ENCODE data around the gene TNS4. TPM values are rescaled to one million over a fixed set of nuclear protein-coding genes. Genes with fewer than 3 reads are reported as not detected.

Gene TNS4
- total RNA-seq, 1 experiment from 2014 or later: not detected

DNA sequence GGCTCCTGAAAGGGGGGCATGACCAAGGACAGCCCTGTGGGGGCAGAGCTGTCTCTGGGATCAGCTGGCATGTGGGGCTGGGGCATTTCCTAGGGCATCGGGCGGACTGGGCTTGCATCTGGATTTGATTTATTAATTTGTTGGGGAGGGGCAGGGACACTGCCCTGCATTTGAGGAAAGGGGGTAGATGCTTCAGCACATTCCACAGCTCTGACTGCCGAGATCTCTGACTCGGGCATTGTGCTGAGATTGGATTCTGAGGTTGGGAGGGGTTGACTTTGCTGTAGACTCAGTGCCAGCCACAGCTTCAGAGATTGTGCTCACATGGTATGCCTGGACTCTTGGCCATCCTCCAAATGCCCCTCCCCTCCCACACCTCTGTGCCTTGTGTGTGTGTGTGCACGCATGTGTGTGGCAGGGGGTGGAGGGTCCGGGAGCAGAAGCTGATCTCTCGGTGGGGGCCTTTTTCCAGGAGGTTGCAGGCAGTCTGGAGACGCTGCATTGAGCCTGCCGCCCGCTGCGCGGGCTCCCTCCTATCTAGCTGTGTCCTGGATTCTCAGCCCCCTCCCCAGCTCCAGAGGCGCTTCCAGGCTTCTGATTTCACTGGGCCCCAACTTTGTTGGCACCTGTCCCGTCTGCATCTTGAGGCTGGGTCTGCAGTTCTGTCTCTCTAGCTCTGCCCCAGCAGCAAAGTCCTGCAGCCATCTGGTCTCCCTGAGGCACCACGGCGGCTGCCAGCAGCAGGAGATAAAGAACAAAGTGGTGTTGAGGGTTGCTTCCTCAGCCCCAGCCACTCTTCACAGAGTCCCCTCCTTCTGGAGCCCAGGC lies 43.2 kb downstream of the TNS4 start:
- DNase-seq (ENCODE audit: low read depth): no peak

GRCh38 chr17:40457369-40457768 lies 44.1 kb downstream of the TNS4 start:
- no peak for DNase-seq (ENCODE audit: low read depth)

GRCh38 chr17:40456396-40456951 lies 44.9 kb downstream of the TNS4 start:
- no peak for DNase-seq (ENCODE audit: low read depth)

DNA sequence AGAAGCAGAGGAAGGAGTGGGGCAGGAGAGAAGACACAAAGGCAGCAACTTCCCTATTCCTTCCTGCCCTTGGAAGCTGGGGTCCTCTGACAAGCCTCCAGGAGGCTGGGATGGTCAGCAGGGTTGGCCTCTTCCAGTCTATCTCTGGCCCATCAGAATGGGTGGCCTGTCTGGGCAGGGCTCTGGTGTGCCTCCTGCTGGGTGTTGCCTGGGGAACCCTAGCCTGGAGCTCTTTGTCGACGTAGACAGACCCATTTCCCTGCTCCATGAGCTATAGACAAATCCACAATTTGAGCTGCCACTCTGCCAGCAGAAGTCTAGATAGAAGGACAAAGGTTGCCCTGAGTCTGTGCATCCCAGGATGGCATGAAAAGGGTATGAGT lies 46.8 kb downstream of the TNS4 start:
- no peak for DNase-seq (ENCODE audit: low read depth)

DNA sequence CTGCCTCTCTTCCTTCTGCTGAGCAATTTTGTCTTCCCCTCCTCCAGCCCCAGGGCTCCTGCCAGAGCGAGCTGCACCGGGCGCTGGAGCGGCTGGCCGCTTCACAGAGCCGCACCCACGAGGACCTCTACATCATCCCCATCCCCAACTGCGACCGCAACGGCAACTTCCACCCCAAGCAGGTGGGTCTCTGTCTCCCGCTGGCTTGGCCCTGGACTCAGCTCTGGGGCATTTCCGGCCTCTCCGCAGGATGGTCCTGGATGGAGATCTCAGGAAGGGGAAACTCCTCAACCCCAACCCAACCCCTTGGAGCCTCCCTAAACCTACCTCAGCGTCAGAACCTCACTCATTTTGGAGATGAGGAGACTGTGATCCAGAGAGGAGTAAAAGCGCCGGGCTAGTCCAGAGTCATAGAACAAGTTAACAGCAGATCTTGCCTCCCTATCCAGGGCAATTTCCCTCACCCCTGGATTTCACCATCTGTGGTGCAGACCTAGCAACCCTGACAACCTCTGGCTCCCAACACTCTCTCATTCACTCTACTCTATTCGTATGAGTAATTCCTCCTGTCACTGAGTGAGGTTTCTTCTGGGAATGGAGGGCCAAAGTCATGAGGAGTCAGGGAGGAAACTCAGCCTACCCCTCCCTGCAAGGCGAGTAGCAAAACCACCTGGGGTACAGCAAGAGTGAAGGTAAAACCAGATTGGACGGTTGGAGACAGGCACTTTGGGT lies 47.4 kb downstream of the TNS4 start:
- no peak for DNase-seq (ENCODE audit: low read depth)

- DNase-seq (ENCODE audit: low read depth): no peak
Observed at GRCh38 chr17:40452921-40453378, 48.5 kb downstream of the TNS4 start.

DNA sequence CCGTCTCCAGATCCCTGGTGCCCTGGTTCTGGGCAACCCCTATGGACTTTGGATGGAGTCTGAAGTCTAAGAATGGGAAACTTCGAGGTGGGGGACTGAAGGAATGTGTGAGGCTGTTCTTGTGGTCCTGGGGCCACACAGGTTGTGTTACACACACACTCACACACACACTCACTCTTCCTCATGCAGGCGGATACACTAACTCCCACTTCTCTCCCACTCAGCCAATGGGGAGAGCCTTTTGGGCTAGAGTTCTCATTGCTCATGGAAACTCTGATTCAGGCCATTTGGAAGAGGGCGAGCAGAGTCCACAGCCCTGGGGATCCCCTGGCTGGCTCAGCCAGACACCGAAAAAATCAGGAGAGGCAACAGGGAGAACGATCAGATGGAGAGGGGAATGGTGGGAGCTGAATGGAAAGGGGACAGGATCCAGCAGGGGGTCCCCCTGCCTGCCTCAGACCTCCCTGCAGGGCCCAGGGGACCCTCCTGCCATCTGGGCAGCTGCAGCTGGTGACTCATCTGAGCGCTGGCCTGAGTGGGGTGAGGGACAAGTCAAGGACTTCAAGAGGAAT lies 49.1 kb downstream of the TNS4 start:
- DNase-seq (ENCODE audit: low read depth): peak; percentile 56

GRCh38 chr17:40451420-40451819 lies 50.0 kb downstream of the TNS4 start:
- no peak for DNase-seq (ENCODE audit: low read depth)

DNA sequence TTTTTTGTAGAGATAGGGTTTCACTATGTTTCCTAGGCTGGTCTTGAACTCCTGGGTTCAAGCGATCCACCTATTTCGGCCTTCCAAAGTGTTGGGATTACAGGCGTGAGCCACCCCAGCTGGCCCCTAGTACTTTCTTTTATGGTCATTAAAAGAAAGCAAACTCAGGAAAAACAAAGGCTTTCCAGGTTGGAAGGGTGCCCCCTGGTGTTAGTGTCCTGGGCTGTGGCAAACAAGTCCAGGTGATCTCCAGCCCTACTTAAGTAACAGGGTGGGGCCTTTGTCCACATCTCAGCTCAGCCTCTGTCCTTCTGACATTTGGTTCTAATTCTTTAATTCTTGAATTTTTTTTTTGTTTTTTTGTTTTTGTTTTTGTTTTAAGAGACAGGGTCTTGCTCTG lies 51.2 kb downstream of the TNS4 start:
- DNase-seq (ENCODE audit: low read depth): no peak

- no peak for DNase-seq (ENCODE audit: low read depth)
Observed at GRCh38 chr17:40448639-40449261, 52.7 kb downstream of the TNS4 start.

DNA sequence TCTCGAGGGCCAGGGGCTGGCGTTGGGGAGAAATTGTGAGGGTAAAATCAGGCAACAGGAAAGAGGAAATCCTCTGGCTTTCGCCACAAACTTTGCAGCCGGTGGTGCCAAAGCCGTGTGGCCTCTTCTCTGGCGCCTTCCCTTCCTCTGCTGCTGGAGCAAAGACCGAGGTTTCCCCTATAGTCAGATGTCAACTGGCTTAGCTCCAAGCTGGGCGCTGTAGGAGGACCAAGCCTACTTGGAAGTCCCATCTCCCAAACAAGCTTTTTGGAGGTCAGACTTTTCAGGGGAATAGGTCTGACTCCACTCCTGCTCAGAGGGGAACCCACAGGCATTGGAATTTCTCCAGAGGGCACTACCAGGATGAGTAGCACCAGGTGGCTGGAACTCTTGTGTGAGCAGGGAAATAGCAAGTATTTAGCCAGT lies 53.2 kb downstream of the TNS4 start:
- no peak for DNase-seq (ENCODE audit: low read depth)

DNA sequence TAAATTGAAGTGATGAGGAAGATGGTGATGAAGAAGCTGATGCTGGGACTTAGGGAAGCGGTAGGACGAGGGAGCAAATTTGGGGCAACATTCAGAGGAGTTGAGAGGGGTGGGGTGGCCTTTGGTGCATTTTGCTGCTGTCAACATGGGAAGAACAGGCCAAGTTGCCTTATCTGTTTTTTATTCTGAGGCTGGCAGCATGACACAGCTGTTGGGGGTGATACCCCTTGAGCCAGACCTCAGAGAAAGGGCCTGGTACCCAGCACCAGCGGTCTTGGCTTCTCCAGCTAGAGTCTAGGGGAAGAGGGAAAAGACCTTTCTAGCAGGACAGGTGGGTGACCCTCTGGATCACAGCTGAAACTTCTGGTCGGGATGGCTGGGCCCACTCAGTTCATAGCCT lies 53.6 kb downstream of the TNS4 start:
- DNase-seq (ENCODE audit: low read depth): no peak

DNA sequence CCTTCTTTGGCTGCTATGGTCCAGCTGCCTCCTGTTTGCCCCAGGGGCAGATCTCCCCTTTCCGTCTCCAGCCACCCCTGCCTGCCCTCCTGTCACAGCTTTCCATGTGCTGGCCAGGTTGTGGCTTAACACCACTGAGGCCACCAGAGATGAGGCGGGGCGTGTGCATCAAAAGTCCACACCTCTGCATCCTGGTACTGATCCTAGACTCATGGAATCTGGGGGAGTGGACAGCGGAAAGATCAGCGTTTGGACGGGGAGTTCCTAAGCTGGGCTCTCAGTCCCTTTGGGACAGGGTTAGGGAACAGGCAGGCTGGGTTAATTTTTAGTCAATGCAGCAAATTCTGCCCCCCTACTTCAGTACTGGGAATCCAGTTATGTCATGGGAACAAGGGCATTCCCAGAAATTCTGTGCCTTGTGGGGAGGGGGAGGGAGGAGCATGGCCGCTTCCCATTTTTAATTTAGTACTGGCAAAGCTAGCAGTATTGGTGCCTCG lies 54.2 kb downstream of the TNS4 start:
- DNase-seq (ENCODE audit: low read depth): no peak

GRCh38 chr17:40445751-40446468 lies 55.5 kb downstream of the TNS4 start:
- DNase-seq (ENCODE audit: low read depth): no peak

DNA sequence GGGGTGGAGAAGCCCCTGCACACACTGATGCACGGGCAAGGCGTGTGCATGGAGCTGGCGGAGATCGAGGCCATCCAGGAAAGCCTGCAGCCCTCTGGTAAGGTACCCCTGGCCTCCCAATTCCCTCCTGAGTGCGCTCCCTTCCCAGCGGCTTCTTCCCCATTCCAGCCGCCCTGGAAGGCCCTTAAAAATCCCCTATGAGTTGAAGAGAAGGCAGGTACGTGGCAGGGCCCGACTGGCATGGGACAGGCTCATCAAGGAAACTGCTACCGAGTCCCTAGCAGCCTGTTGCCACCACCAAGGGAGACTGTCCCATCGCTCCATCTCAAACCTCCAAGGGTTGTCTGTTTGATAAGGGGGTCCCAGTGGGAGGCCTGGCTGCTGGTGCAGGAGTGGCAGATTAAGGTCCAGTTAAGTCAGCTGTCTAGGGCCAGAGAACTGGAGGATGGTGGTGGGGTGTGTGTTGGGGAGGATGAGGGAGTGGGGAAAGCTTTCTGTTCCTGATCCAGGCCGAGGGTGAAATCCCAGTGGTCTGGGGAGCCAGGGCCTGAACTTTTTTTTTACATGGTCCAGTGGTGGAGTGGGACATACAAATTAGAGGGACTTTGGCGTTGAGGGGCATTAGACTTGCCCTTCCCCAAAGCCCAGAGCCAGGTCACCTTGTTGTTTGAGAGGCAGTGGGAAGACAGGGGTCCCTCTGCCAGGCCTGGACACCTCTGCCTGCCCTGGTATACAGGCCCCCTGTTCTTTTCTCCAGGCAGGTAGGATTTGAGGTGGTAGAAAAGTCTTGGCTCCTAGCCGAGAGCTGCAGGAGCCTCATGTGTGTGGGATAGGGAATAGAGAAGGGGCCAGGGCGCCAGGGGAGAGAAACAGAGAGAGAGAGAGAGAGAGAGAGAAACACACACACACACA lies 57.2 kb downstream of the TNS4 start:
- no peak for DNase-seq (ENCODE audit: low read depth)

DNA sequence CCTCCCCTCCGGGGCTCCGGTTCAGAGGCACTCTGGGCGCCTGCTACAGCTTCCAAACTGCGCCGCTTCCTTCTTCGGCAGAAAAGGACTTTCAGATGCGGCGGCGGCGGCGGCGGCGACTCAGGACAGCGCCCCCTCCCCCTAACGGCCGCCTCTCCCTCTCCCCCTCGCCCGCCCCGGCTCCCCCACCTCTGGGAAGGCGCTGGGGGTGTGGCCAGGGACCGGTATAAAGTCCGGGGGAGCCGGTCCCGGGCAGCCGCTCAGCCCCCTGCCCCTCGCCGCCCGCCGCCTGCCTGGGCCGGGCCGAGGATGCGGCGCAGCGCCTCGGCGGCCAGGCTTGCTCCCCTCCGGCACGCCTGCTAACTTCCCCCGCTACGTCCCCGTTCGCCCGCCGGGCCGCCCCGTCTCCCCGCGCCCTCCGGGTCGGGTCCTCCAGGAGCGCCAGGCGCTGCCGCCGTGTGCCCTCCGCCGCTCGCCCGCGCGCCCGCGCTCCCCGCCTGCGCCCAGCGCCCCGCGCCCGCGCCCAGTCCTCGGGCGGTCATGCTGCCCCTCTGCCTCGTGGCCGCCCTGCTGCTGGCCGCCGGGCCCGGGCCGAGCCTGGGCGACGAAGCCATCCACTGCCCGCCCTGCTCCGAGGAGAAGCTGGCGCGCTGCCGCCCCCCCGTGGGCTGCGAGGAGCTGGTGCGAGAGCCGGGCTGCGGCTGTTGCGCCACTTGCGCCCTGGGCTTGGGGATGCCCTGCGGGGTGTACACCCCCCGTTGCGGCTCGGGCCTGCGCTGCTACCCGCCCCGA lies 58.0 kb downstream of the TNS4 start, which contains the start of gene IGFBP4:
IGFBP4 (plus strand) TSS at position 255 of the 792 bp plus-strand sequence; CDS start at position 541, 286 bp downstream.
- peak; percentile 69 for DNase-seq (ENCODE audit: low read depth)

GRCh38 chr17:40442392-40443195 lies 58.8 kb downstream of the TNS4 start:
- DNase-seq (ENCODE audit: low read depth): no peak

DNA sequence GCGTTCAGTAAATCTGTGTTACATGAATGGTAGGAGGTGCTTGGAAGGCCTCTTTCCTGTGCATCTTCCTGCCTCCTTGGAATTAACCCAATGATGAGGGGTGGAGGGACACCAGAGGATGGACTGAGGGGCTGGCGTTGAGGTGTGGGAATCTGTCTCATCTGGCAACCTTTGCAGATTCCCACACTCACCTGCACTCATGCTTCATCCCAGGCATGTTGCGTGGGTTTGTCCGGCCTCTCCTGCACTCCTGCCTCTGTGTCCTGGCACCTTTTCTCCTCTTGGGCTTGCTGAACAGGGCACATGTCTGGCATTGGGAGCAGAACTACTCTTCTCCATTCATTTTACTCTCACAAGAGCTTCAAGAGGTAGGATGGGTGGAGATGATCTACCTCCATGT lies 61.3 kb downstream of the TNS4 start:
- DNase-seq (ENCODE audit: low read depth): no peak

All from M059J (cell line).